ENCODE results near the gene SSBP3. TPM values are rescaled to one million over a fixed set of nuclear protein-coding genes. Genes with fewer than 3 reads are reported as not detected.

SSBP3 gene
- polyA plus RNA-seq, 1 of the 3 experiments (the other 2 are of a cell fraction): 26.2 TPM

DNA sequence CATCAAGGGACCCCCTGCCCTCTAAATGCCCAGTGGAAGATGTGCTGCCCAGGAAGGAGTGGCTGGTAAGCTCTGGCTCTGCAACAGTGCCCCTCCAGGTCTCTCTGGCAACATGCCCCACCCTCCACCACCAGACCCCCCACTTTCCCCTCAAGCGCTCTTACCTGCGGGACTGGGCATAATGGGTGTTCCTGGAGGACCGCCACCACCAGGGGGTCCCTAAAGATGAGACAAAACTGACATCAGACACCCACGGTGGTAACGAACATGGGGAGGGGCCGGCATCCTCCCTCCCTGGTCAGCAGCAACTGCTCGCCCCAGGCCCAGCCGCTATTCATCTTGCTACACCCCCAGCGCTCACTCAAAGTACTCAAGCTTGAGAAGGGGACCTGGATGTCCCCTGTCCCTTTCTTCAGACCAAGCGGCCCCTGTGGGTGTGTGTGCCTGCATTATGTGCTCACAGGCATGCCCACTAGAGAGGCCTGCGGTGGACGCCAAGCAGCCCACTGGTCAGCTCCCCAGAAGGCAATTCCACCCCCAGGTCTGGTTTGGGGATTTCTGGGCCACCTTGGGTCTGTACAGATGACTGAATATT lies 165.4 kb downstream of the SSBP3 start:
- no peaks in the 10 kb centered on the region for H3K9me2 ChIP-seq
- ChIA-PET POLR2A (no interaction called here), CTCF (interaction anchor here (0.7 kb wide), 1 partner anchor 33 kb away, joined by 3 read pairs; no protein-coding TSS in a partner anchor)
- H3K4me2 ChIP-seq: no peak overlapping the region
- H3K4me3 ChIP-seq (ENCODE audit: low read depth in 2 of 2, low read length in 1 of 2): no peak overlapping the region
- no peak overlapping the region for H3K27ac ChIP-seq (ENCODE audit: low read depth in 2 of 2, low read length in 1 of 2)
- no peak for DNase-seq
- no peak for TF ChIP-seq SMC3 (IDR thresholded peaks at IDR 0.05; ENCODE audit: low read depth, low read length)
- TF ChIP-seq, protein P1, sequence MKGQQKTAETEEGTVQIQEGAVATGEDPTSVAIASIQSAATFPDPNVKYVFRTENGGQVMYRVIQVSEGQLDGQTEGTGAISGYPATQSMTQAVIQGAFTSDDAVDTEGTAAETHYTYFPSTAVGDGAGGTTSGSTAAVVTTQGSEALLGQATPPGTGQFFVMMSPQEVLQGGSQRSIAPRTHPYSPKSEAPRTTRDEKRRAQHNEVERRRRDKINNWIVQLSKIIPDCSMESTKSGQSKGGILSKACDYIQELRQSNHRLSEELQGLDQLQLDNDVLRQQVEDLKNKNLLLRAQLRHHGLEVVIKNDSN (IDR thresholded peaks at IDR 0.05; ENCODE audit: borderline replicate concordance, low read depth): no peak
- TF ChIP-seq, protein P2, sequence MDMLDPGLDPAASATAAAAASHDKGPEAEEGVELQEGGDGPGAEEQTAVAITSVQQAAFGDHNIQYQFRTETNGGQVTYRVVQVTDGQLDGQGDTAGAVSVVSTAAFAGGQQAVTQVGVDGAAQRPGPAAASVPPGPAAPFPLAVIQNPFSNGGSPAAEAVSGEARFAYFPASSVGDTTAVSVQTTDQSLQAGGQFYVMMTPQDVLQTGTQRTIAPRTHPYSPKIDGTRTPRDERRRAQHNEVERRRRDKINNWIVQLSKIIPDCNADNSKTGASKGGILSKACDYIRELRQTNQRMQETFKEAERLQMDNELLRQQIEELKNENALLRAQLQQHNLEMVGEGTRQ (IDR thresholded peaks at IDR 0.05; ENCODE audit: borderline replicate concordance, low read depth, low read length): no peak
- no peak for TF ChIP-seq TAF1 (IDR thresholded peaks at IDR 0.05; ENCODE audit: borderline replicate concordance, low read depth, low read length)
- TF ChIP-seq SIN3A (IDR thresholded peaks at IDR 0.05; ENCODE audit: borderline replicate concordance, low read depth, low read length): no peak
- no peak for TF ChIP-seq GABPA (IDR thresholded peaks at IDR 0.05; ENCODE audit: low read depth)
- no peak for TF ChIP-seq RXRA (IDR thresholded peaks at IDR 0.05; ENCODE audit: borderline replicate concordance, low read depth)
- TF ChIP-seq, protein P3, sequence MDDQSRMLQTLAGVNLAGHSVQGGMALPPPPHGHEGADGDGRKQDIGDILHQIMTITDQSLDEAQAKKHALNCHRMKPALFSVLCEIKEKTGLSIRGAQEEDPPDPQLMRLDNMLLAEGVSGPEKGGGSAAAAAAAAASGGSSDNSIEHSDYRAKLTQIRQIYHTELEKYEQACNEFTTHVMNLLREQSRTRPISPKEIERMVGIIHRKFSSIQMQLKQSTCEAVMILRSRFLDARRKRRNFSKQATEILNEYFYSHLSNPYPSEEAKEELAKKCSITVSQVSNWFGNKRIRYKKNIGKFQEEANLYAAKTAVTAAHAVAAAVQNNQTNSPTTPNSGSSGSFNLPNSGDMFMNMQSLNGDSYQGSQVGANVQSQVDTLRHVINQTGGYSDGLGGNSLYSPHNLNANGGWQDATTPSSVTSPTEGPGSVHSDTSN (IDR thresholded peaks at IDR 0.05): no peak
- no peak overlapping the region for H2AFZ ChIP-seq (ENCODE audit: low read depth)
- no peaks in the 10 kb centered on the region for H3F3A ChIP-seq (replicated peaks; ENCODE audit: insufficient read depth)
- WGBS (ENCODE audit: low lambda C conversion rate): 96% methylated on average over 9 of the region's 12 CpGs
- no peaks in the 10 kb centered on the region for H4K20me1 ChIP-seq (ENCODE audit: insufficient read depth)
- H3K4me1 ChIP-seq (ENCODE audit: control insufficient read depth in 1 of 2, insufficient read depth in 2 of 2, low read depth in 1 of 2, low read length in 1 of 2): peaks cover 0 to 19% of the 10 kb centered on the region in 2 experiments; a peak in 1 of 4 replicates
- H3K36me3 ChIP-seq (replicated peaks in 1 of 2; ENCODE audit: control insufficient read depth in 1 of 2, insufficient read depth in 2 of 2, low read length in 1 of 2): peaks cover 7 to 34% of the 10 kb centered on the region in 2 experiments
- no peaks in the 10 kb centered on the region for H3K9me3 ChIP-seq
- H3K27me3 ChIP-seq (ENCODE audit: insufficient read depth): no peaks in the 10 kb centered on the region
- no peaks in the 10 kb centered on the region for H3K79me2 ChIP-seq (ENCODE audit: insufficient read depth)
- no peak overlapping the region for H3K9ac ChIP-seq

DNA sequence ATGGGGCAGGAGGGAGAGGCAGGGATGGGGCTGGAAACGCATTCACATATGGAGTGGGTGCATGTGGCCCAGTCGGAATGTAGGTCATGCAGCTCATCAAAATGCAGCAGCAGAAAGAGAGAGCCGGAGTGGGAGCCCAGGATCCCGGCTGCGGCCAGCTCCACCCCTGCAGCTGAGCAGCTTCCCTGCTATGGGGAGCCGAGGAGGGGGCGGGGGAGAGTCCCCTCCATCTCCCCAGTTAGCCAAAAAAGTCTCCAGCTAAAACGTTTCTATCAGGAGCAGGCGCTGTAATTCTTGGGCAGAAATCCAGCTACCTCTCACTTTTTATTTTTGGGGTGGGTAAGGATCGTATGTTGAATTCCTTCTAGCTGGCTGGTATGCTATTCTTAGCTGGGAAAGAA lies 166.6 kb downstream of the SSBP3 start:
- Histone ChIP-seq H3K27ac (ENCODE audit: low read depth in 2 of 2, low read length in 1 of 2) (peak overlapping the region in 1 of 2 experiments; percentile 17; a peak in 1 of 4 replicates), H3K27me3 (ENCODE audit: insufficient read depth) (no peaks in the 10 kb centered on the region), H3K9me3 (no peaks in the 10 kb centered on the region), H3K36me3 (replicated peaks in 1 of 2; ENCODE audit: control insufficient read depth in 1 of 2, insufficient read depth in 2 of 2, low read length in 1 of 2) (peaks cover 7 to 34% of the 10 kb centered on the region in 2 experiments), H3K9me2 (no peaks in the 10 kb centered on the region), H3K9ac (no peak overlapping the region), H3K4me3 (ENCODE audit: low read depth in 2 of 2, low read length in 1 of 2) (no peak overlapping the region), H3F3A (replicated peaks; ENCODE audit: insufficient read depth) (peaks cover 3% of the 10 kb centered on the region), H3K79me2 (ENCODE audit: insufficient read depth) (no peaks in the 10 kb centered on the region), H3K4me2 (no peak overlapping the region), H2AFZ (ENCODE audit: low read depth) (no peak overlapping the region), H4K20me1 (ENCODE audit: insufficient read depth) (no peaks in the 10 kb centered on the region), H3K4me1 (ENCODE audit: control insufficient read depth in 1 of 2, insufficient read depth in 2 of 2, low read depth in 1 of 2, low read length in 1 of 2) (peaks cover 0 to 11% of the 10 kb centered on the region in 2 experiments; a peak in 1 of 4 replicates)
- ChIA-PET CTCF (interaction anchor here (1.0 kb wide), 1 partner anchor 250 kb away, joined by 4 read pairs; no protein-coding TSS in a partner anchor), POLR2A (no interaction called here)
- WGBS (ENCODE audit: low lambda C conversion rate): 71% methylated on average over 5 of the region's 10 CpGs
- DNase-seq: no peak
- TF ChIP-seq, protein P3 (IDR thresholded peaks at IDR 0.05): no peak
- TF ChIP-seq MEF2A (IDR thresholded peaks at IDR 0.05; ENCODE audit: borderline replicate concordance, low read depth) (no peak), RXRA (IDR thresholded peaks at IDR 0.05; ENCODE audit: borderline replicate concordance, low read depth) (no peak), EP300 (IDR thresholded peaks at IDR 0.05; ENCODE audit: borderline replicate concordance in 1 of 2, low read depth in 1 of 2, low read length in 1 of 2) (no peak), NFIC (IDR thresholded peaks at IDR 0.05; ENCODE audit: borderline replicate concordance) (no peak), GATA2 (CRISPR knock-in tag; IDR thresholded peaks at IDR 0.05) (no peak), RCOR1 (IDR thresholded peaks at IDR 0.05; ENCODE audit: low read length) (no peak), MXI1 (IDR thresholded peaks at IDR 0.05; ENCODE audit: low read depth, low read length) (no peak), FOXJ3 (CRISPR knock-in tag; IDR thresholded peaks at IDR 0.05) (no peak), FOXM1 (IDR thresholded peaks at IDR 0.05; ENCODE audit: low read depth) (no peak), ELF1 (IDR thresholded peaks at IDR 0.05) (no peak), GABPA (IDR thresholded peaks at IDR 0.05; ENCODE audit: low read depth) (no peak), FOSL2 (IDR thresholded peaks at IDR 0.05; ENCODE audit: borderline replicate concordance, low read depth) (no peak), CHD2 (IDR thresholded peaks at IDR 0.05; ENCODE audit: low read length, partially characterized antibody) (no peak), POLR2AphosphoS5 (IDR thresholded peaks at IDR 0.05; ENCODE audit: low read depth, low read length) (no peak), TAF1 (IDR thresholded peaks at IDR 0.05; ENCODE audit: borderline replicate concordance, low read depth, low read length) (no peak)
- TF ChIP-seq, protein P2 (IDR thresholded peaks at IDR 0.05; ENCODE audit: borderline replicate concordance, low read depth, low read length): no peak
